ENCODE measurements around the gene ATXN1.
"Not testable (repeated sequence)": the region's sequence is repeated elsewhere in the genome, so short reads cannot be mapped to it uniquely, and the experiment has no call there.

ATXN1 gene

DNA sequence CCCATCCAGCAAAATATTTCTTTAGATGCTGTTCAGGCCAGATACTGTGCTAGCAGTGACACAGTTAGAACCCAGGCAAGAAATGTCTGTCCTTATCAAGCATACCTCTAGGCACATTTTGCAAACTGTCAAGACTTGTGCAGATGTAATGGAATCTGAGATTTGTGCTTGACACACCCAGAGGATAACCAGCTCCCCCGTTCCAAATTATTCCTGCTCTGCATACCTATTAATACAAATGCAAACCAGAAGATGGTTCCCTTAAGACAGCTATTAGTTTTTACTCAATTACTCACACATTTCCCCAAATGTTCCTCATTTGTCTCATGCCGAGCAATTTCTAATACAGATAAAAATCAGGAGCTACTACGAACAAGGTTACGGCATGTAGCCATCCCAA lies 40.4 kb downstream of the ATXN1 start:
- no peak for DNase-seq (ENCODE audit: low spot score)

DNA sequence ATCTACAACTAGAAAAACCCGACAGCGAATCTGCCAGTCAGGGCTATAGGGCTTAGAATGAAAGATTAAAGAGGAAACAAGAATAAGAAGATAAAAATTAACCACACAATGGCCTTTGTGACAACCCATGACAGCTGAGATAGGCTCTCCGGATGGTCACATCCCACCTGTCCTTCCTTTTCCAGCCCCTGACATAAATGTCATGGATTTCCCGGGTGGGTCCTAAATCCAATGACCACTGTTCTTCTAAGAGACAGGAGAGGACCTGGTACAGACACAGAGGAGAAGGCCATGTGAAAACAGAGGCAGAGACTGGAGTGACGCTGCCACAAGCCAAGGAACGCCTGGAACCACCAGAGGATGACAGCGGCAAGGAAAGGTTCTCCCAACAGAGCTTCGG lies 41.8 kb downstream of the ATXN1 start:
- no peak for DNase-seq (ENCODE audit: low spot score)

DNA sequence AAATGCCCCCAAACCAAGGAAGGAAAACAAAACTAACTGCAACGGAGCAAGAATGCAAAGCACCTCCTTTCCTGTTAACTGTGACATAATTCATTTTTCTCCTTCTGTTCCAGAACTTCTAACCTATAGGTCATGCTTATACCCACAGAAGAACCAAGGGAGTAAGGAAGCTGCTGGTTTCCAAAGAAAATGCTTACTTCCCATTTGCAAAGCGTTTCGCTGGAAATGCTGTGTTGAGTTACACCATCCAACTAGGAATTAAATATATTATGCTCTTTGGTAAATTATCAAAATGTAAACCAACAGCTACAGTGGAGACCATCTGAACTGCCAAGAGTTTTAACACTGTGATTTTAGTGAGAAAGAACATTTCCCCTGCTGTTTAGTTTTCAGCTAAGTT lies 42.9 kb downstream of the ATXN1 start:
- no peak for DNase-seq (ENCODE audit: low spot score)

DNA sequence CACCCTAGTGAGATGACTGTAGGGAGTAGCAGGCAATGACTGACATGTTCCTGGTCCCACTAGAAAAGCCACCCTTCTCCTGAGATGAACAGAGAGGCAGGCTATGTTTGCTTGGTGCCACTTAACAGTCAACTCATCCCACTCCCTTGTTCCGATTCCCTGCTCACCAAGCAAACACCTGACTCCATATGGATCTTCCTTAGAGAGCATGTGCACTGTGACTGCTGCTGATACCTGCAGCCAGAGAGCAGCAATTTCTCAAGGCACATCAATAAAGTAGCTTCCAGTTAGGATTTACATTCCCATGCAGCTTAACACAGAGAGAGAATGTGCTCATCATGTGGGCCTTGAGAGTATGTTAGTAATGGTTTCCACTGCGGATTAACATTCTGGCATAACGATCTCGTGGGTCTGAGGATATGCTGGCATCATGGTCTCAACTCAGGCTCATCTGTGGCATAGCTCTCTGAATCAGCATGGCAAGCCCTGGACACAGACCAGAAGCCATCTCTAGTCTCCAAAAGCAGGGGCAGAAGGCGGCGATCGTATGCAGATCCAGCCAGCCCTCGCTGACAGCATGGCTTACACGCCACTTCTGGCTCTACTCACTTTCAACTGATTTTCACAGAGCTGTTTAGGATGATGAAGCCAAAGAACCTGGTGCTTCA lies 43.9 kb downstream of the ATXN1 start:
- no peak for DNase-seq (ENCODE audit: low spot score)

DNA sequence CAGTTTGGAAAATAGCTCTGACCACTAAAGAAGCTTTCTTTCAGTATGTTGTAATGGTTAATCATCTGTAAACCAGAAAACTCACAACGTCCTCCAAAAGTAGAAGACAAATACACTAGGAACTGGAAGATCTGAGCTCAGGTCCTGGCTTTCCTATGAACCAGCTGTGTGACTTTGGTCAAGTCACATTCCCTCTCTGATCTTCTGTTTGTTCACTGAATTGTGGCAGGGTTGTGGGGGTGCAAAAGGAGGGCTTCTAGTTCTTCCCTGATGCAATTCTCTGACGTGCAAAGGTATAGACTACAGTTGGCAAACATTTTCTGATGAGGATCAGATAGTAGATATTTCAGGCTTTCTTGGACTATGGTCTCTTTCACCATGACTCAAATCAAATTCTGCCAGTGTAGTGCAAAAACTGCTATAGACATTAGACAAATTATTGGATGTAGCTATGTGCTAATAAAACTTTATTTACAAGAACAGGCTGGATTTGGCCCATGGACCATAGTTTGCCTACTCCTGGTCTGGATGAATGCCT lies 44.9 kb downstream of the ATXN1 start:
- DNase-seq (ENCODE audit: low spot score) = no peak

DNA sequence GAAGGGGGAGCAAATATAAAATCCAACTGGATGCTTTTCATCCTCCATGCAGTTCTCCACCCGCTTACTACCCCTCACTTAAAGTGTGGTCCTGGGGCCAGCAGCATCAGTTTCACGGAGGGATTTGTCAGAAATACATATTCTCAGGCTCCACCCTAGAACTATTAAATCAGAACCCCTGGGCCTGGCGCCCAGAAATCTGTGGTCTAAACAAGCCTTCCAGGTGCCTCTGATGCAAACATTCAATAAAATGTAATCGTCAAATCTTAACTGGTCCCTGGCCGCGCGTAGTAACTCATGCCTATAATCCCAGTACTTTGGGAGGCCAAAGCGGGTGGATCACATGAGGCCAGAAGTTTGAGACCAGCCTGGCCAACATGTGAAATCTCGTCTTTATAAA lies 47.7 kb downstream of the ATXN1 start:
- no peak for DNase-seq (ENCODE audit: low spot score)

DNA sequence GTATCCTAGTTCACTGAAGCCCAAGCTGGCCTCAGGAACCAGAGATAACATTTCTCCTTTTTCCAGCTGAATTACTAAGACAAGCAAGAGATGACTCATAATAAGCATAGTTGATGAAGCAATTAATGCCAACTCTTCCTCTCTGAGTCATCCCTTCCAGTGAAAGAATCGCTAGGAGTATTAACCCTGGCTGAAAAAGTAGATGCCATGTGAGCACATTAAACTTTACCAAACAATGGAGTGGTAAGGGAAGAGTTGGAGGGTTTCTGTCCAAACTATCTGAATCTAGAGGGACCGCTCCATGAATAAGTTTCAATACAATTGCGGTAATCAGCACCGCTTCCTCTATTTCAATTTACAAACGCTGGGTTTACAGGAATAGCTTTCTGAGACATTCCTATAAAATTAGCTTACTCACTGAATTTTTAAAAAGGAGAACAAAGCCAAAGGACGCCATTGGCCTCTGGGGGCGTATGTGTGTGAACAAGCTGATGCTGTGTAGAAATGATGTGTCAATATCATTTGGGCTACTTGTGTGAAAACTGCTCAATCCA lies 48.3 kb downstream of the ATXN1 start:
- DNase-seq (ENCODE audit: low spot score) = no peak

DNA sequence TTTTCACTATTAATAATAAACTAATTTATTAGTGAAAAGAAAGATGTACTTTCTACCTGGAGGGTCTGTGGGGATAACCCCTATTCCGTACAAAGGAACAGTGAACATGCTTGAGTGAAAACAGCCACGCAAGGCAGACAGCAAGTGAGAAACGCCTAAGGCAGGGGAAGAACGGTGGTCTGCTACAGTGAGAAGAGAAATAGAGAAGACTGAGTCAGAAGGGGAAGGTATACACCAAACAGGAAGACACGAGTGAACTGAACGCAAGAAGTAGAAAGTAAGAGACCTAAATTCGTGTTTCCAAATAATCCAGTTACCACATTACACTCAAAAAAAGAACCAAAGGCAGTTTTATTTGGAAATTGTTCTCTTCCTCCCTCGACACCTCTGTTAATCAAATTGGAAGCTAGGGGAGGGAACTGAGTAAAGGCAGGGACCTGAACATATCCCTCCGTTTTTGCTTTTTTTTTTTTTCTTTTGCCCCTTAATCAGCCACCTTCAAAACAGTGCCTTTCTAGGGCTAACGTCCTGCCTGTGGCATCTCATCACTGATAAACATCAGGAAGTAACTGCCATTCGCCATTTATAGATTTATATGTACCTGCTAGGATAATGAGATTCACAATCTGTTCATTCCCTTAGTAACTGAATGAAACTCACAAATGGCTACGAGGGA lies 48.9 kb downstream of the ATXN1 start:
- DNase-seq (ENCODE audit: low spot score) = no peak

DNA sequence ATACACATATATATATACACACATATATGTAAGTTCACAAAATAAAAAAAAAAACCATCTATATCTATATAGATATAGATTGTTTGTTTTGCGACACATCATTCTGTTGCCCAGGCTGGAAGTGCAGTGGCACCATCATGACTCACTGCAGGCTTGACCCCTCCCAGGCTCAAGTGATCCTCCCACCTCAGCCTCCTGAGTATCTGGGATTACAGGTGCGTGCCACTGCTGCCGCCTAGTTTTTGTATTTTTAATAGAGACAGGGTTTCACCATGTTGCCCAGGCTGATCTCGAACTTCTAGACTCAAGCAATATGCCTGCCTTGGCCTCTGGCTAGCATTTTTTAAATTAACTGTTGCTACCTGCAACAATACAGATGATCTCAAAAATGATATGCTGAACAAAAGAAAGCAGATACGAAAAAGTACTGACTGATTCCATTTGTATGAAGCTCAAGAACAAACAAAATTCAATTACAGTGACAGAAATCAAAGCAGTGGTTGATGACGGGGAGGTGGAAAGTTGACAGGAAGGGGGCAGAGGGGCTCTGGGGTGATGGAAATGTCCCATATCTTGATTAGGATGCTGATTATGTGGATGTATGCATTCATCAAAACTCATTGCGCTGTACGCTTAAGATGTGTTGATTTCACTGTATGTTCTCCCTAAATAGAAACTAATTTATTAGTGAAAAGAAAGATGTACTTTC lies 49.6 kb downstream of the ATXN1 start:
- DNase-seq (ENCODE audit: low spot score) = no peak

DNA sequence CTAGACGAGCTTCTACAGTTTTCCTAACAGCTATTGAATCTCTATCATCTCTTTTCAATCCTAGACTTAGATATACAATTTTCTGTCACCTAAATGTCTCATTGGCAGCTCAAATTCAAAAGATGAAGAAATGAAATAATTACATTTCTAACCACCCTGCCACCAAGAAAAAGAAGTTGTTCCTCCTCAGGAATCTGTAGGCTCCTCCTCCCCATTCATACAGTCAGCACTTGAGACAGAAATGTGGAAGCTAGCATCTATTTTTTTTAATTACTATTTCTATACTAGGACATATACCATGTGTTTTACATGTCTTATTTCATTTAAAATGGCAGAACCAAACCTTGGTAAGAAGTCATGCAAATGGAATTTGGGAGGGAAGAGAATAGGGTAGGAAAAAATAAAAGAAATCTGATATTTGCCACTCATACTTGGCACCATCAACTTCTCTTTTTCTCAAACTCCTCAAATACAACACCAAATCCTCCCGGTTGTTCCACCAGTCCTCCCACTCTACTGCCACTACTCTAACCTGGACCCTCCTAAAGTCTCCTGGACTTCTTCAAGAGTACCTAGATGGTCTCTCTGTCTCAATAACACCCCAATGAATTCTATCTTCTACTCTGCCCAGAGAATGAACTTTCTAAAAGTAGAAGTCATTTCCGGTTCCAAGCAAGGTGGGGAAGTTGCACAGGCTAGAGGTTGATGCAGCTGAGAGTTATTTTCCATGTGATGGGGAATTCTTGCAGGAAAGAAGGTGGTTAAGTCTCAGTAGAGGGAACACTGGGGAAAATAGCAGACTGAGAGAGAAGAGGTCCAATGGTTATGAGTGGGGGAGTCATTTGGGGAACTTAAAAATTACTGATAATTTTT lies 54.1 kb downstream of the ATXN1 start:
- no peak for DNase-seq (ENCODE audit: low spot score)

DNA sequence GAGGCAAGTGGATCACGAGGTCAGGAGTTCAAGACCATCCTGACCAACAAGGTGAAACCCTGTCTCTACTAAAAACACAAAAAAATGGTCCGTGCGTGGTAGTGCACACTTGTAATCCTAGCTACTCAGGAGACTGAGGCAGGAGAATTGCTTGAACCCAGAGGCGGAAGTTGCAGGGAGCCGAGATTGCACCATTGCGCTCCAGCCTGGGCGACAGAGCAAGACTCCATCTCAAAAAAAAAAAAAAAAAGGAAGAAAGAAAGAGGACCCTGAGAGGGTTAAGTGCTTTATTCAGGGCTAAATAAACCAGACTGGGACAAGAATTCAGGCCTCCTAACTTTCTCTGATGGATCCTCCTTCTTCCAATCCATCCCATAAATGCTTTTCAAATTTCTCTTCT lies 54.8 kb downstream of the ATXN1 start:
- DNase-seq (ENCODE audit: low spot score) = not testable (repeated sequence)

DNA sequence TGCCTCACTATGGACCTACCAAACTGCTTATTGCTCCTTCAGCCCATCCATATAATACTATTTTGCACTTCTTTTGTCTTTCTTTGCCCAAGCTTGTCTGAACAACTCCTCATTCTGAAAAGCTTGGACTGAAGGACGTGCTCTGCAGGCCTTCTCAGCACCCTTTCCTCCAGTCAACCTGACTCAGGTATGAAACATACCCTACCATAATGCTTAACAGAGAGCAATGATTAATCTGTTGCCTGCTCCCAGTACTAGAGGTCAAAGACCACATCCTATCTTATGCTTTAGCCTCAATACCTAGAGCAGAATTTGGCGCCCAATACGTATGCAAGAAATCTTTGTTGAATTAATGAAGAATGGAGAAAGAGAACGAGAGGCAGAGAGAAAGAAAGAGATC lies 55.2 kb downstream of the ATXN1 start:
- DNase-seq (ENCODE audit: low spot score) = no peak

DNA sequence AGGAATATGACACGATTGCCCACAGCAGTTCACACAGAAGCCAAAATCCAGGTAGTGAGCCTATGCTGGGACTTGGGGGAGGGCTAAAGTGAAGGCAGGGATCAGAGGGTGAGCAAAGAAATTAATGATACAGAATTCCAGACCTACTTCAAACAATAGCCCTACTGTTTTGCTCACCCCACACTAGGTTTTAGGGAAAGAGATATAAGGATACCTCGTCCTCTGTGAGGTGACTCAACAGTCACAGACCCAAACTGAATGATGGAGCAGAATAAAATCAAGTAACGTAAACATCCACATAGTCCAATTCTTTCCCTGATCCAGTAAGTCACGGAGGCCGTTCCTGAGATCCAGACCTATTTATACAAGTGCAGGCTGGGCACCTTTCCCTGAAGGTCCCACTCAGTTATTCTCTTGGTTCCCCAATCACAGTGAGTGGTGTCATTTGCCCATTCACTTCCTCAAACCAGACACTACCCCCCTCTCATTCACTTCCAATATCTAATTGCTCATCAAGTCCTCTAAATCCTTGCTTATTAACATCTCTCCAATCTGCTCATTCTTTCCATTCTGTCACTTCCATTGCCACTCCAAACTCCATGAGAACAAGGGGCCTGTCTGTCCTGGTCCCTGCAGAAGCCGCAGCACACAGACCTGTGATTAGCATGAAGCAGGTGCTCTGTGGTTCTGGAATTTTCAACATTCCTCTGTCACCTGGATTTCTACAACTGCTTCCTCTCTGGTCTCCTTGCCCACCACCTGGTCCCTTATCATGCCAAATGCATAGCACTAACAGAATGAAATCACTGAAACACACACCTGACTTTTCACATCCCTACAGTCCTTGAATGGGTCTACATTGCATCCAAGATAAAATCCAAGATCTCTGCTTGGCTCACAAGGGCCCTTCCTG lies 55.9 kb downstream of the ATXN1 start:
- no peak for DNase-seq (ENCODE audit: low spot score)

DNA sequence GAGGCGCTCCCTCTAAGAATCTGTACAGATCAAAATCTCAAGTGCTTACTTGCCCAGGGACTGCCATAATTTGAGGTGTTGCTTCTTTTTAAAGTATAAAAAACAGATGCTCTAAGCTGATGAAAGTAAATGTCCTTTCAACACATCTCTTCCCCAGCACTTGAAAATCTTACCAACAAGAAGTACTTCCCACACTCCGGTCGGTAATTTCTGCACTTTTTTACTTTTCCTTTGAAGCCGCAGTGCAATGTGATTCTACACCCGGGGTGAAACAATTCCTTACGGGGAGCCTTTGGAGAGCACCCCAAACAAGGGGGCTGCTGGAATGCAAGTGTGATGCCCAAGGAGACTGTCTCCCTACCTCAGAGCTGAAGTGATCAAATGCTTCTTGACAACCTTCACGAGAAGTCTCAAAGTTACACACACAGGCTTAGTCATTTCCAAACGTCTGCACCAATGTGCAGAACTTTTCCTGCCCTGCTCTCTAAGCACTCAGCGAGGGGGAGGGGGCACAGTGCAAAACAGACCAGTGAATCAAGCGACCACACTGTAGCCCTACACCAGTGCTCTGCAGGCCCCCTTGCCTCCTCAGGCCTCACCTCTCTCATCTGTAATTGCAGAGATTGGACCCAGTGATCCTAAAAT lies 56.7 kb downstream of the ATXN1 start:
- DNase-seq (ENCODE audit: low spot score) = no peak

DNA sequence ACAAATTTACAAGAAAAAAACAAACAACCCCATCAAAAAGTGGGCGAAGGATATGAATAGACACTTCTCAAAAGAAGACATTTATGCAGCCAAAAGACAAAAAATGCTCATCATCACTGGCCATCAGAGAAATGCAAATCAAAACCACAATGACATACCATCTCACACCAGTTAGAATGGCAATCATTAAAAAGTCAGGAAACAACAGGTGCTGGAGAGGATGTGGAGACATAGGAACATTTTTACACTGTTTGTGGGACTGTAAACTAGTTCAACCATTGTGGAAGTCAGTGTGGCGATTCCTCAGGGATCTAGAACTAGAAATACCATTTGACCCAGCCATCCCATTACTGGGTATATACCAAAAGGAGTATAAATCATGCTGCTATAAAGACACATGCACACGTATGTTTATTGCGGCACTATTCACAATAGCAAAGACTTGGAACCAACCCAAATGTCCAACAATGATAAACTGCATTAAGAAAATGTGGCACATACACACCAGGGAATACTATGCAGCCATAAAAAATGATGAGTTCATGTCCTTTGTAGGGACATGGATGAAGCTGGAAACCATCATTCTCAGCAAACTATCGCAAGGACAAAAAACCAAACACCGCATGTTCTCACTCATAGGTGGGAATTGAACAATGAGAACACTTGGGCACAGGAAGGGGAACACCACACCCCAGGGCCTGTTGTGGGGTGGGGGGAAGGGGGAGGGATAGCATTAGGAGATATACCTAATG lies 58.5 kb downstream of the ATXN1 start:
- not testable (repeated sequence) for DNase-seq (ENCODE audit: low spot score)

DNA sequence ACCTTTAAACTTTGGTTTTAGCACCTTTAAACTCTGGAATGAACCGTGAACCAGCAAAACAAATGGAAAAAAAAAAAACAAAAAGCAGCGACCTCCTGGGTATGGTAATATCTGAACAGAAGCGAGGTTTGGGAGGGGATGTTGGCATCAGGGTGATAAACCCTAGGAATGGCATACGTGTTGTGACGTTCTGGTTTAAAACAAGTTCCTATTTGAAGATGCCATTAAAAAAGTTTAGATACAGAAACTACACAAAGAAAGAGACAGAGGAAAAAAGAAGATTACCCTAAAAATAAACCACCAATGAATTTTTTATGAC lies 60.4 kb downstream of the ATXN1 start:
- no peak for DNase-seq (ENCODE audit: low spot score)

DNA sequence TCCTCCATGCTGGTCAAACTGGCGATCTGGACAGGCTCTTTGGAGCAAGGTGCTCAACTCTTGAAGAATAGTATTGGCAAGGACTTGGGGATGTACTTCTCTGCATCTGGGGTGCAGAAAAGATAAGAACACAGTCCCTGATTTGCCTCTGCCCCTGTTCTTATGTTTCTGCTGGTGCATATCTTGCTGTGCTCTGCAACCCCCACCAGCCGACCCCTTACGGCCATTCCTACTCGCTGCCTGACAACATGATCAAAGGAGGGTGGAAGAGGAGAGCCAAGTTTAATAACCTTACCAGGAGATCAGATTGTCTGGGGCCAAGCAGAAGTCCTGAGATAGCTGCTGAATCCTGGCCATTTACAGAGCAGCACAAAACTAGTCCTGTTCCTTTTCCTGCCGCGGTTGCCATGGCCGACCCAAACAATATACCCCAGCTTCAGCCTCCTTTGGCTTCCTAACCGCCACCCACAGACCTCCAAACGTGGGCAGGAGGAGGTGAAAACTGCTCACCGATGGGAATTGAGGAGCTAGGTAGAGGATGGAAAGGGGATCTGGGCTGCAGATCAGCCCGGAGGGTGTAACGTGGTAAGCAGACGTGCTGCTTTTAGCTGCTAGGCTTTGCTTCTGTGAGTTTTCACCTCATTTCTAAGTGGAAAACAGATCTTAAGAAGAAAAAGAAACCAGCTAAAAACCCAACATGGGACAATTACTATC lies 60.9 kb downstream of the ATXN1 start:
- no peak for DNase-seq (ENCODE audit: low spot score)

DNA sequence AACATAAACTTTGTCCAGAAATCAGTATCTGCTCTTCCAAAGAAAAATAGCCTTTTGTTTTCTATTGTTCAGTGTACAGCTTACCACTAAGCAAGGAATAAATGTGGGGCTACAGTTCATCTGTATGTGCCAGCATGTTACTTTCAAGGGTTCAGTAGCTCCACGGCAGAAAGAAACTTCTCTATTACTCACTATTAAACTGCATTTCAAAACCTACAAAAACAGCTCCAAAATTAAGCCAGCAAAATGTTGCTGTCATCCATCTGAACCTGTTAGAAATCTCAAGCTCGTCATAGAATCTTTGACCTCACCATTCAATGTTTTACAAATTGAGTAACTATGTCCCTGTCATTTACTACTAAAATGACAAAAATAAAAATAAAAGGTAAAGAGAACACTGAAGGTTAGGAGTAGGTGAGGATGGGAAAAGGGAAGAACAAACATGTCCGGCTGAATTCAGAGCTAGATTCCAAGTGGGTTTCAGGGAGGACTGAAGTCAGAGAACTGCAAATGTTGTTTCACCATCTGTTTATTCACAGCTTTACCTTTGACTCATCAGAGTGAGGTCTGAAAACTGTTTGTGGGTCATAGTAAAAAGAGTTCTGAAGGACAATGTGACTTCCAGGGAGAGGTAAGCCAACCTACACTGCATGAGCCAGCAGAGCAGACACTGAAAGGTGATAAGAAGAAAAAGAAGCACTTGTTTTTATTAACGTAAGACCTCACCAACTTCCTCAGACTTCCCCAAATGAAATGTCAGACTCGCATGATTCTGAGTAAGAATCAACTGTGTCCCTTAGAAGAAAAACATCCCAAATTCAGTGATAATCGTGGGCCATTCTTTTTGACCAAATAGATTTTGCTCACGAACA lies 62.0 kb downstream of the ATXN1 start:
- DNase-seq (ENCODE audit: low spot score) = no peak
